ENCODE measurements around the gene LCNL1. TPM values are rescaled to one million over a fixed set of nuclear protein-coding genes. Genes with fewer than 3 reads are reported as not detected.

The LCNL1 gene
- total RNA-seq, 2 experiments from 2014 or later: not detected

DNA sequence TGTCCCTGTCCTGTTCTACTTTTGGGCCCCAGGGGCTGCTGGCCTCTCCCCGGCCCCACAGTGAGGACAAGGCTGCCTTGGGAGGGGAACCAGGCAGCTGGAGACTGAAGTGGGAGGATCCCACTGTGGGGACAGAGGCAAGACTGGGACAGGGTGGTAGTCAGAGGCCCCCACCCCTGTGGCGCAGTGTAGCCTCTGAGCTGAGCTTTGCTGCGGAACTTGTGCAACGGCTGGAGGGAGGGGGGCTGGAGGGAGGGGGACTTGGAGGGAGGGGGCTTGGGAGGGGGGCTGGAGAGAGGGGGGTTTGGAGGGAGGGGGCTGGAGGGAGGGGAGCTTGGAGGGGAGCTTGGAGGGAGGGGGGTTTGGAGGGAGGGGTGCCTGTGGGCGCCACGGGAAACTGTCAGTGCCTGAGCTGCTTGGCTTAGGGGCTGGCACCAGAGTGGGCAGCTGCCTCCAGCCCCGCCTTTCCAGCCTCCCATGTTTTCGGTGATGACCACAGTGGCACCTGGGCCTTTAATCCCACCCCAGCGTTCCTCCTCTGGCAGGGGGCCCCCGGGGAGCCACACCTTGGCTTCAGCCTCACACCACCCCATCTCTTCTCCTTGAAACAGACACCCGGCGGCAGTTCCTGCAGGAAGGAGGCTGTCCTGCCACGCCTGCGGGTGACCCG is 51.4 kb downstream of the LCNL1 start:
- H3K36me3 Mint-ChIP-seq (ENCODE audit: low read depth): no peaks in the 10 kb centered on the region
- H3K27ac Mint-ChIP-seq: peak overlapping the region; percentile 85
- intact Hi-C loops (cut with micrococcal nuclease): no loop called here
- H3K27me3 Mint-ChIP-seq: no peaks in the 10 kb centered on the region
- DNase-seq (no peak), ATAC-seq (no peak)
- H3K4me3 Mint-ChIP-seq: peak overlapping the region; percentile 47
- no peaks in the 10 kb centered on the region for H3K9me3 Mint-ChIP-seq
- TF ChIP-seq, protein P1, sequence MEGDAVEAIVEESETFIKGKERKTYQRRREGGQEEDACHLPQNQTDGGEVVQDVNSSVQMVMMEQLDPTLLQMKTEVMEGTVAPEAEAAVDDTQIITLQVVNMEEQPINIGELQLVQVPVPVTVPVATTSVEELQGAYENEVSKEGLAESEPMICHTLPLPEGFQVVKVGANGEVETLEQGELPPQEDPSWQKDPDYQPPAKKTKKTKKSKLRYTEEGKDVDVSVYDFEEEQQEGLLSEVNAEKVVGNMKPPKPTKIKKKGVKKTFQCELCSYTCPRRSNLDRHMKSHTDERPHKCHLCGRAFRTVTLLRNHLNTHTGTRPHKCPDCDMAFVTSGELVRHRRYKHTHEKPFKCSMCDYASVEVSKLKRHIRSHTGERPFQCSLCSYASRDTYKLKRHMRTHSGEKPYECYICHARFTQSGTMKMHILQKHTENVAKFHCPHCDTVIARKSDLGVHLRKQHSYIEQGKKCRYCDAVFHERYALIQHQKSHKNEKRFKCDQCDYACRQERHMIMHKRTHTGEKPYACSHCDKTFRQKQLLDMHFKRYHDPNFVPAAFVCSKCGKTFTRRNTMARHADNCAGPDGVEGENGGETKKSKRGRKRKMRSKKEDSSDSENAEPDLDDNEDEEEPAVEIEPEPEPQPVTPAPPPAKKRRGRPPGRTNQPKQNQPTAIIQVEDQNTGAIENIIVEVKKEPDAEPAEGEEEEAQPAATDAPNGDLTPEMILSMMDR (IDR thresholded peaks at IDR 0.05): no peak
- H3K4me1 Mint-ChIP-seq (ENCODE audit: low read depth): peaks cover 42% of the 10 kb centered on the region
- ChIA-PET POLR2A (interaction anchor here (0.6 to 2.1 kb wide), 9 partner anchors 8 to 306 kb away, joined by 3 to 9 read pairs (median 3); partner anchors contain the start of gene TRAF2), CTCF (interaction anchor here (0.7 to 3.6 kb wide), 44 partner anchors 9 to 273 kb away, joined by 3 to 82 read pairs (median 7); partner anchors contain the start of genes AJM1, C8G, CLIC3 and FBXW5)

DNA sequence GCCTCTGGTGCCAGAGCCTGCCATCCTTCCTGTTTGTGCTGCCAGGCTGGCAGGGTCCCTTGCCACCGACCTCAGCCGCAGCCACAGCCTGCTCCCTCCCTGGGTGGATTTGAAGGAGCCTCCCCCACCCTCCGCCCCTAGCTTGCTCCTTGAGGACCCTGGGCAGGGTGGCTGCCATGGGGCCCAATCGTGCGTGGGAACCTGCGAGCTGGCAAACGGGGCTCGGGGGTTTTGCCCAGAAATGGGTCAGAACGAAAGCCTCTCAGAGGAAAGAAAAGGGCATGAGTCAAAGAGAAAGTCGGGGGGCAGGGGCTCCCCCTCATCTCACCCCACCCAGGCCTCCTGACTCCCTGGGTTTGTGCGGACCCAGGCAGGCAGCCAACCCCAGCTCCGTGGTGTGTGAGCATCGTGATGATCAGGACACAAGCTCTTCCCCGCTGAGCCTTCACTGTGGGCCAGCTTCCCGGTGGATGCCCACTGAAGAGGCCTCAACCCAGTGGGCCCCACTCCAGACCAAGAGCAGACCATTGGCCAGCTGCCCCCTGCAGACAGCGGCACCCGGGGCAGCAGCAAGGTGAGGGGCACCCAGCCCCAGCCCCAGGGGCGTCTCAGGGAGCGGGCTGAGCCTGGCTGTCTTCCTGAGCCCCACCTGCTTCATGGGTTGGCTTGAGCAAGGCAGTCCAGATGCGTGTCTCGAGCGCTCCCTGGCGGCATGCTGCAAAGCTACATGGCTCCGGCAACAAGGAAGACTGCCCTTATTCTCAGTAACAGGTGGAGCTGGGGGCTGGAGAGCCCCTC is 52.1 kb downstream of the LCNL1 start:
- H3K9me3 Mint-ChIP-seq: no peaks in the 10 kb centered on the region
- DNase-seq: peak; percentile 91
- ATAC-seq: peak; percentile 89
- intact Hi-C loops (cut with micrococcal nuclease): loop anchor here (5.0 kb wide), 1 partner anchor 248 kb away; no protein-coding TSS in a partner anchor
- H3K4me1 Mint-ChIP-seq (ENCODE audit: low read depth): peaks cover 35% of the 10 kb centered on the region
- POLR2A ChIA-PET: interaction anchor here (0.6 to 2.1 kb wide), 12 partner anchors 8 to 307 kb away, joined by 3 to 9 read pairs (median 3); partner anchors contain the start of genes PAXX and SAPCD2
- TF ChIP-seq, protein P1 (IDR thresholded peaks at IDR 0.05): peak; percentile 86
- peak overlapping the region; percentile 47 for H3K4me3 Mint-ChIP-seq
- CTCF ChIA-PET: interaction anchor here (0.6 to 3.6 kb wide), 54 partner anchors 9 to 274 kb away, joined by 3 to 82 read pairs (median 6); partner anchors contain the start of genes AJM1, C8G, CLIC3 and FBXW5
- peak overlapping the region; percentile 85 for H3K27ac Mint-ChIP-seq
- no peaks in the 10 kb centered on the region for H3K27me3 Mint-ChIP-seq
- H3K36me3 Mint-ChIP-seq (ENCODE audit: low read depth): no peaks in the 10 kb centered on the region

Other genes with a start within 250 kb of the LCNL1 start
- gene LCN10, start 240.1 kb upstream of the LCNL1 start, total RNA-seq: 1 to 10 TPM; 2.6 to 3.2 TPM
- gene LCN6, start 234.5 kb upstream of the LCNL1 start, total RNA-seq: not detected
- gene LCN8, start 224.8 kb upstream of the LCNL1 start, total RNA-seq: not detected
- not detected for gene LCN15, start 218.5 kb upstream of the LCNL1 start, total RNA-seq
- gene TMEM141, start 191.6 kb upstream of the LCNL1 start, total RNA-seq: 10 to 100 TPM; 50.6 to 51.1 TPM
- gene CCDC183, start 186.7 kb upstream of the LCNL1 start, total RNA-seq: under 1 TPM; 0.20 to 0.34 TPM
- gene RABL6, start 175.0 kb upstream of the LCNL1 start, total RNA-seq: 10 to 100 TPM; 85.6 to 86.6 TPM
- gene AJM1, start 140.5 kb upstream of the LCNL1 start, total RNA-seq: 1 to 10 TPM; 5.8 to 6.4 TPM
- gene PHPT1, start 133.6 kb upstream of the LCNL1 start, total RNA-seq: 100 to 1,000 TPM; 123 to 124 TPM
- 10 to 100 TPM; 18.5 to 19.1 TPM for gene MAMDC4, start 130.6 kb upstream of the LCNL1 start, total RNA-seq
- gene EDF1, start 116.7 kb upstream of the LCNL1 start, total RNA-seq: 100 to 1,000 TPM; 254 to 270 TPM
- 10 to 100 TPM; 34.8 to 40.5 TPM for gene TRAF2, start 96.5 kb upstream of the LCNL1 start, total RNA-seq
- gene FBXW5, start 38.3 kb upstream of the LCNL1 start, total RNA-seq: 10 to 100 TPM; 53.4 to 54.0 TPM
- under 1 TPM in 1 of 2 experiments, not detected in 1; 0.83 TPM for gene C8G, start 37.8 kb upstream of the LCNL1 start, total RNA-seq
- gene LCN12, start 30.7 kb upstream of the LCNL1 start, total RNA-seq: 1 to 10 TPM; 1.3 to 2.1 TPM
- not detected for gene PTGDS, start 5.5 kb upstream of the LCNL1 start, total RNA-seq
- 10 to 100 TPM; 60.5 to 61.8 TPM for gene PAXX, start 9.4 kb downstream of the LCNL1 start, total RNA-seq
- gene CLIC3, start 13.6 kb downstream of the LCNL1 start, total RNA-seq: not detected
- gene ABCA2, start 45.2 kb downstream of the LCNL1 start, total RNA-seq: 10 to 100 TPM; 11.8 to 16.2 TPM
- under 1 TPM in 1 of 2 experiments, not detected in 1; 0.09 TPM for gene FUT7, start 49.1 kb downstream of the LCNL1 start, total RNA-seq
- 10 to 100 TPM; 18.2 to 21.2 TPM for gene NPDC1, start 63.2 kb downstream of the LCNL1 start, total RNA-seq
- gene ENTPD2, start 71.1 kb downstream of the LCNL1 start, total RNA-seq: not detected
- gene SAPCD2, start 87.6 kb downstream of the LCNL1 start, total RNA-seq: 10 to 100 TPM; 13.5 to 13.7 TPM
- gene UAP1L1, start 94.5 kb downstream of the LCNL1 start, total RNA-seq: 10 to 100 TPM; 49.8 to 50.1 TPM
- 10 to 100 TPM; 31.1 to 33.2 TPM for gene MAN1B1, start 104.0 kb downstream of the LCNL1 start, total RNA-seq
- gene DPP7, start 131.7 kb downstream of the LCNL1 start, total RNA-seq: 100 to 1,000 TPM; 222 to 227 TPM
- gene GRIN1, start 156.2 kb downstream of the LCNL1 start, total RNA-seq: not detected
- not detected for gene LRRC26, start 187.1 kb downstream of the LCNL1 start, total RNA-seq
- not detected for gene TMEM210, start 189.1 kb downstream of the LCNL1 start, total RNA-seq
- 10 to 100 TPM; 38.6 to 39.6 TPM for gene ANAPC2, start 205.6 kb downstream of the LCNL1 start, total RNA-seq
- gene SSNA1, start 205.7 kb downstream of the LCNL1 start, total RNA-seq: 10 to 100 TPM; 53.3 to 58.4 TPM
- gene TPRN, start 217.7 kb downstream of the LCNL1 start, total RNA-seq: 1 to 10 TPM; 5.7 to 6.6 TPM
- gene TMEM203, start 222.7 kb downstream of the LCNL1 start, total RNA-seq: 10 to 100 TPM; 29.4 to 29.9 TPM
- 10 to 100 TPM; 29.5 to 30.7 TPM for gene NDOR1, start 222.7 kb downstream of the LCNL1 start, total RNA-seq
- 10 to 100 TPM in 1 of 2 experiments, 1 to 10 TPM in 1; 8.0 to 10.4 TPM for gene RNF208, start 239.2 kb downstream of the LCNL1 start, total RNA-seq
- gene CYSRT1, start 242.2 kb downstream of the LCNL1 start, total RNA-seq: under 1 TPM in 1 of 2 experiments, not detected in 1; 0.34 TPM
- gene RNF224, start 244.5 kb downstream of the LCNL1 start, total RNA-seq: not detected
- gene SLC34A3, start 247.9 kb downstream of the LCNL1 start, total RNA-seq: not detected

Measured in activated CD8-positive, alpha-beta T cell treated with anti-CD3 and anti-CD28 coated beads for 36 hours (primary cell).